Stomach (tissue), 9 donors: ENCODE measurements around the gene GNA14. TPM values are rescaled to one million over a fixed set of nuclear protein-coding genes. Genes with fewer than 3 reads are reported as not detected.

ENCODE experiments used
- DNase-seq, 2 donors: peaks; one replicate each; pipeline versions ENCODE4 v3.0.0 to v3.0.0-alpha.2; 2013 to 2019
- H3K27ac ChIP-seq, 5 donors: fragments of 200-600 bp in 4 of 5; sonication (generic) in 4 of 5; one replicate each; pipeline ENCODE4 v1.5.1; 2013 to 2019; ENCODE audit warnings: mild to moderate bottlenecking in 1 of 5, moderate library complexity in 1 of 5
- H3K27me3 ChIP-seq, 3 donors: fragments of 200-600 bp; sonication (generic); one replicate each; pipeline ENCODE4 v1.5.1; 2017 to 2019; ENCODE audit warnings: mixed run types in 1 of 3
- H3K36me3 ChIP-seq, 4 donors: fragments of 200-600 bp; sonication (generic); 1 replicate in 3 of 4; 2 replicates in 1 of 4; pipeline ENCODE4 v1.5.1; 2016 to 2019
- H3K4me1 ChIP-seq, 4 donors: fragments of 200-600 bp; sonication (generic); one replicate each; pipeline ENCODE4 v1.5.1; 2016 to 2019
- H3K4me3 ChIP-seq, 4 donors: fragments of 200-600 bp; sonication (generic) in 3 of 4; one replicate each; pipeline ENCODE4 v1.5.1; 2016 to 2019; ENCODE audit warnings: mild to moderate bottlenecking in 1 of 4
- H3K9me3 ChIP-seq, 4 donors: fragments of 200-600 bp; sonication (generic); one replicate each; pipeline ENCODE4 v1.5.1; 2016 to 2019
- CTCF ChIP-seq, 7 experiments: fragments of 450-650 bp in 4 of 7; fragments of 200-600 bp in 3 of 7; sonication (generic) in 3 of 7; IDR thresholded peaks; one replicate each; pipeline ENCODE4 v1.5.1; 2016 to 2019; ENCODE audit warnings: antibody characterized with exemption in 7 of 7, control low read depth in 2 of 7, mild to moderate bottlenecking in 1 of 7
- EP300 ChIP-seq: sonication (generic); formaldehyde crosslinking; IDR thresholded peaks from one replicate; pipeline ENCODE4 v1.6.1; 2017; ENCODE audit warnings: antibody characterized with exemption
- POLR2A ChIP-seq, 4 donors: fragments of 450-650 bp; IDR thresholded peaks; one replicate each; pipeline ENCODE4 v1.6.1; 2016; ENCODE audit warnings: antibody characterized with exemption in 4 of 4, control low read depth in 2 of 4, mild to moderate bottlenecking in 1 of 4, moderate library complexity in 1 of 4
- POLR2AphosphoS5 ChIP-seq, 3 donors: sonication (generic); formaldehyde crosslinking; IDR thresholded peaks; one replicate each; pipeline ENCODE4 v1.6.1; 2016; ENCODE audit warnings: antibody characterized with exemption in 3 of 3
- WGBS, 5 donors: extraction: QIAGEN DNeasy Blood & Tissue Kit in 3 of 5; methylation state at CpG; one replicate each; pipeline versions ENCODE4 v1.1.5 to v1.1.7; 2013 to 2018; 5-methylcytosine and 5-hydroxymethylcytosine counted together
- intact Hi-C: fragments of 100-400 bp; cut with DNase I; formaldehyde crosslinking; loops from one replicate; pipeline ENCODE4 v1.15.1; 2023; ENCODE audit warnings: low total_unique reads
- polyA plus RNA-seq, 3 donors: library from polyadenylated mRNA; stranded (reverse); fragments of 200-250 nt; gene quantifications; one replicate each; pipeline ENCODE4 v1.2.3, GENCODE V29; 2013
- small RNA-seq, 4 donors: library from RNA; depleted of rRNA; stranded (forward); fragments of <200 nt; gene quantifications; one replicate each; pipeline ENCODE3, GENCODE V24; 2016
- total RNA-seq, 5 donors: library from RNA; depleted of rRNA; stranded (reverse); fragments of >200 nt; gene quantifications; one replicate each; pipeline versions ENCODE4 v1.1.0 to v1.2.3, GENCODE V29; 2014 to 2016
- donor health status: healthy with polysubstance abuse.
- donor health status: Bipolar disorder and iron deficiency.
- donor health status: healthy.

GNA14 gene
- total and polyA plus RNA-seq, 8 donors: 0.46 to 12.5 (median 1.3) TPM; not detected in 1

- no peak overlapping the region for H3K27ac ChIP-seq
- intact Hi-C loops: no loop called here
- H3K4me3 ChIP-seq: no peak overlapping the region
- no peaks in the 10 kb centered on the region for H3K9me3 ChIP-seq
- WGBS, 5 donors: 92 to 96% (median 94%) methylated on average over 6 of the region's 6 CpGs
- peaks cover 4 to 11% (median 7%) of the 10 kb centered on the region in 4 donors for H3K36me3 ChIP-seq
- H3K4me1 ChIP-seq: no peaks in the 10 kb centered on the region
- DNase-seq: no peak
- no peaks in the 10 kb centered on the region for H3K27me3 ChIP-seq
- no peak for TF ChIP-seq POLR2A (IDR thresholded peaks at IDR 0.05)
- no peak for TF ChIP-seq CTCF (IDR thresholded peaks at IDR 0.05)
- no peak for TF ChIP-seq EP300
- TF ChIP-seq POLR2AphosphoS5 (IDR thresholded peaks at IDR 0.05): no peak
These were observed 272.1 kb downstream of the GNA14 start for GRCh38 chr9:77375956-77376532.

- no peaks in the 10 kb centered on the region for H3K9me3 ChIP-seq
- no peaks in the 10 kb centered on the region for H3K4me1 ChIP-seq
- no peak overlapping the region for H3K27ac ChIP-seq
- intact Hi-C loops: no loop called here
- DNase-seq: no peak
- TF ChIP-seq CTCF (IDR thresholded peaks at IDR 0.05) (no peak), POLR2A (IDR thresholded peaks at IDR 0.05) (no peak), EP300 (no peak), POLR2AphosphoS5 (IDR thresholded peaks at IDR 0.05) (no peak)
- no peaks in the 10 kb centered on the region for H3K27me3 ChIP-seq
- H3K4me3 ChIP-seq: no peak overlapping the region
- peaks cover 8 to 23% (median 23%) of the 10 kb centered on the region in 4 donors for H3K36me3 ChIP-seq
- 96 to 99% (median 97%) methylated on average over 3 of the region's 3 CpGs for WGBS, 5 donors
These were observed 273.9 kb downstream of the GNA14 start for GRCh38 chr9:77374266-77374665.

Small RNAs within 50 kb of the gene (small RNA-seq; reads per million reads assigned to genes)
- gene RNU6-1303P: 0 reads per million in 4 donors
